ENCODE data around the gene CAMK2N2.

- TF ChIP-seq CTCF (optimal IDR thresholded peaks at IDR 0.05 in 1 of 3, IDR thresholded peaks at IDR 0.05 in 1 of 3, conservative IDR thresholded peaks at IDR 0.05 in 1 of 3; ENCODE audit: extremely low read depth in 1 of 3, insufficient read depth in 2 of 3, low read length in 3 of 3) = peak; percentile 56 to 77 (median 59)
- no peak for TF ChIP-seq EZH2 (IDR thresholded peaks at IDR 0.05; ENCODE audit: low read length)
These were observed 11.8 kb downstream of the CAMK2N2 start, which contains the start of gene EEF1AKMT4 for GRCh38 chr3:184249412-184250166.

Measured in keratinocyte (primary cell).